Measurements from ENCODE around the gene EMID1.

Gene EMID1

DNA sequence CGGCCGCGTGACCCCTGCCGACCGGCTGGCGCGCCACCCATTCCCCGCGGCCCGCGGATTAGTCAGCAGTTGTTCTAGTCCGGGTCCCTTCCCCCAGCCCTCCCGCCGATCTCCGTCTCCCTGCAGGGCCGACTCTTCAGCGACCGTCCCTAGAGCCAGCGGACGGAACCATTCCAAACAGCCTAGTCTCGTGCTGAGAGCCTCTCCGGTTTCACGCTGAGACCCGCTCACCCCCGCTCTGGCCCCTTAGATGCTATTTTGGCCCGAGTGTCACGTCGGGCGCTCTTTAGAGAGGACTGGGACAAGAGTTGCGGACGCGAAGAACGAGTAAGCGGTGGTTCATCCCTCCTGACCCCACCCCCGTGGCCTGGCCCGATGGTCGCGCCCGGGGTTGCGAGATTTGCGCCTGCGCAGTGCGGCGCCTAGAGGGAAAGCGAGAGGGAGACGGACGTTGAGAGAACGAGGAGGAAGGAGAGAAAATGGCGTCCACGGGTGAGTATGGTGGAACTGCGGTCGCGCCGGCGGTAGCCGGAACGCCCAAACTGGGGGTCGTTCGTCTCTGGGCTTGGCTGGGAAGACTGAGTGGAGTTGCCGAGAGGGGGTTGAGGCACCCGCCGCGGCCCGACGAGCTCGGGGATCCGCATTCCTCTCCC, 62.3 kb downstream of the EMID1 start, which contains the start of the genes EWSR1 and RHBDD3:
EWSR1 (plus strand) TSS at position 411 of the 653 bp plus-strand sequence; CDS start at position 480, 69 bp downstream.
RHBDD3 (minus strand) TSS at position 124 of the 653 bp plus-strand sequence. CDS start 2,355 bp downstream, outside the sequence.
- Histone ChIP-seq H3K27ac (peak within 1 kb of the TSS; percentile 100), H3K36me3 (replicated peaks) (peaks cover 24% of the 10 kb centered on the region), H3K4me3 (ENCODE audit: low read depth, low read length) (peak within 1 kb of the TSS; percentile 86), H3K27me3 (replicated peaks) (no peaks in the 10 kb centered on the region)
- TF ChIP-seq, protein P1, sequence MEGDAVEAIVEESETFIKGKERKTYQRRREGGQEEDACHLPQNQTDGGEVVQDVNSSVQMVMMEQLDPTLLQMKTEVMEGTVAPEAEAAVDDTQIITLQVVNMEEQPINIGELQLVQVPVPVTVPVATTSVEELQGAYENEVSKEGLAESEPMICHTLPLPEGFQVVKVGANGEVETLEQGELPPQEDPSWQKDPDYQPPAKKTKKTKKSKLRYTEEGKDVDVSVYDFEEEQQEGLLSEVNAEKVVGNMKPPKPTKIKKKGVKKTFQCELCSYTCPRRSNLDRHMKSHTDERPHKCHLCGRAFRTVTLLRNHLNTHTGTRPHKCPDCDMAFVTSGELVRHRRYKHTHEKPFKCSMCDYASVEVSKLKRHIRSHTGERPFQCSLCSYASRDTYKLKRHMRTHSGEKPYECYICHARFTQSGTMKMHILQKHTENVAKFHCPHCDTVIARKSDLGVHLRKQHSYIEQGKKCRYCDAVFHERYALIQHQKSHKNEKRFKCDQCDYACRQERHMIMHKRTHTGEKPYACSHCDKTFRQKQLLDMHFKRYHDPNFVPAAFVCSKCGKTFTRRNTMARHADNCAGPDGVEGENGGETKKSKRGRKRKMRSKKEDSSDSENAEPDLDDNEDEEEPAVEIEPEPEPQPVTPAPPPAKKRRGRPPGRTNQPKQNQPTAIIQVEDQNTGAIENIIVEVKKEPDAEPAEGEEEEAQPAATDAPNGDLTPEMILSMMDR (IDR thresholded peaks at IDR 0.05; ENCODE audit: low read depth, low read length, missing control alignments): no peak
- DNase-seq: peak; percentile 96
- in situ Hi-C loops (cut with HindIII; ENCODE audit: low pct_ligation_motif_present, low sequenced_read_pairs): no loop called here

DNA sequence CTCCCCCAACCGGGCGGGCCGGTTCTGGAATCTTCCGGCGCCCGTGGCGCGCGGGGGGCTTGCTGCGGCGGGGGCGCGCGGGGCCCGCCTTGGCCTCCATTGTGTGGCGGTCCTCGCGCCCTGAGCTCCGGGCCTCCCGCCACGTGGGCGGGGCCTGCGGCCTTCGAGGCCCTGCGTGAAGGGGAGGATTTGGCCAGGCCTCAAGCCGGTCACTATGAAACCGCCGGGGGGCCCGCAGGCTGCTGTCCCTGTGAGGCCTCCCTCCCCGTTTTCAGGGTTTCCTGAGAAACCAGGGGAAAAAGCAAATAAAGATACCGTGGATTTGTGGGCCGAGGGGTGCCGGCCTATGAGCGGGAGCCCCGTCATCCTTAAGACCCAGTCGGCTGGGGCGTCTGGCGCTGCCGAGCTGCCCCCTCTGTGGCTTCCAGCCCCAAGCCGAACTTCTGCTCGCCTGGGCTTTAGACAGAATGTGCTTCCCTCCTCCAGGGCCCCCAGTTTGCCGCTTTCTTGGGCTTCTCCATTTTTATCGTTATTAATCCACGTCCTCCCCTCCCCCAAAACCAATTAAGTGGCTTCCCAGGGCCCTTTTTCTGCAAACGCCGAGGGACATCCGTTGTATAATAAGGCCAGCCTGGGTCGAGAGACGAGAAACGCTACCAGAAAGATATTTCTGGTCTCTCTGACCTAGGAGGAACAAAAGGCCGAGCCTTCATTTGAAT, 63.0 kb downstream of the EMID1 start:
- no peaks in the 10 kb centered on the region for H3K27me3 ChIP-seq (replicated peaks)
- DNase-seq: peak; percentile 41
- peak overlapping the region; percentile 86 for H3K4me3 ChIP-seq (ENCODE audit: low read depth, low read length)
- TF ChIP-seq, protein P1 (IDR thresholded peaks at IDR 0.05; ENCODE audit: low read depth, low read length, missing control alignments): no peak
- in situ Hi-C loops (cut with HindIII; ENCODE audit: low pct_ligation_motif_present, low sequenced_read_pairs): no loop called here
- H3K36me3 ChIP-seq (replicated peaks): peaks cover 31% of the 10 kb centered on the region
- peak overlapping the region; percentile 100 for H3K27ac ChIP-seq

DNA sequence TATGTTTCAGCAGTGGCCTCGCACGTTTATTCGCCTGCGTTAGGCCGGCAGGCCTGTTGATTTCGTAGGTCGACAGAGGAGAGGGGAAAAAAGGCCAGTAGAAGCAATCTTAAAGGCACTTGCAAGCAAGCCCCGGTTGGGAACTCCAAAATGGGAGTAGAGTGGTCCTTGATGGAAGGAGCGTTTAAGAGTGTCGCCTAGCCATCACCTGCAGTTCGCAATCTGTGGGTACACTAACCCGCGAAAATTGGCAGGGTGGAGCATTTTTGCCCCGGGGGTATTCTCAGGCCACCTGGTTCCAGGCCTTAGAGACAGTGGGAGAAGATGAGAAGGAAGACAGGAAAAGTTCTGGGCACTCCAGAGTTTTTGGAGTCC, 63.5 kb downstream of the EMID1 start:
- DNase-seq: no peak
- no peaks in the 10 kb centered on the region for H3K27me3 ChIP-seq (replicated peaks)
- peak overlapping the region; percentile 100 for H3K27ac ChIP-seq
- TF ChIP-seq, protein P1 (IDR thresholded peaks at IDR 0.05; ENCODE audit: low read depth, low read length, missing control alignments): no peak
- peaks cover 36% of the 10 kb centered on the region for H3K36me3 ChIP-seq (replicated peaks)
- in situ Hi-C loops (cut with HindIII; ENCODE audit: low pct_ligation_motif_present, low sequenced_read_pairs): no loop called here
- peak overlapping the region; percentile 86 for H3K4me3 ChIP-seq (ENCODE audit: low read depth, low read length)

DNA sequence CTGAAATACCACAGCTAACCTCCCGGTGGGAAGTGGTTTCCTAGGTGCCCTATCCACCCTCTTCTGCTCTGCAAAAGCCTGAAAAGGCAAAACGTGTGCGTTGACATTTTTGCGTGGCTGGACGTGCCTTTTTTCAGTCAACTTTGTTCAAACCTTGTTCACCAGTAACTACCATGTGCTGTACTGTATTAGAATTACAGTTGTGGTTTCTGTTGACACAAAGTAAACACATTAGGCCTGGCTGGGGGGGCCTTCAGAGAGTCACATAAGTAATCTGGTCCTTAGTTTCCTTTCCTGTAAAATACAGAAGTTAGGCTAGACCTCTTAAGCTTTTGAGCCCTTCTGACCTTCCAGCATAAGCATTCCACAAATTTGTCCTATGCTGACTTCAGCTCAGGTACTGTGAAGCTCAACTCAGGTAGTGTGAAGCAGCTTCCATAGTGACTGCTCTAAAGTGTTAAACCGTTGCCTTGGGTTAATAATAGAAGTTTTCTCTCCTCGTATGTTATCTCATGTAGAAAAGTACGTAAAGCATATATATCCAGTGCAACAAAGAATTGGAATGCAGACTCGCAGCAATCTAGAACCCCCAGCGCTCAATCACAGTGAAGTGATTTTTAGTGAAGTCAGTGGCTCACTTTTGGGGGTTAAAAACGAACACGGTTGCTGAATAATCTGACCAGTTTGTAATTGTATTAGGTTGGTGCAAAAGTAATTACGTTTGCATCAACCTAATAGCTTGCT, 64.2 kb downstream of the EMID1 start:
- in situ Hi-C loops (cut with HindIII; ENCODE audit: low pct_ligation_motif_present, low sequenced_read_pairs): no loop called here
- TF ChIP-seq, protein P1 (IDR thresholded peaks at IDR 0.05; ENCODE audit: low read depth, low read length, missing control alignments): no peak
- peak overlapping the region; percentile 86 for H3K4me3 ChIP-seq (ENCODE audit: low read depth, low read length)

DNA sequence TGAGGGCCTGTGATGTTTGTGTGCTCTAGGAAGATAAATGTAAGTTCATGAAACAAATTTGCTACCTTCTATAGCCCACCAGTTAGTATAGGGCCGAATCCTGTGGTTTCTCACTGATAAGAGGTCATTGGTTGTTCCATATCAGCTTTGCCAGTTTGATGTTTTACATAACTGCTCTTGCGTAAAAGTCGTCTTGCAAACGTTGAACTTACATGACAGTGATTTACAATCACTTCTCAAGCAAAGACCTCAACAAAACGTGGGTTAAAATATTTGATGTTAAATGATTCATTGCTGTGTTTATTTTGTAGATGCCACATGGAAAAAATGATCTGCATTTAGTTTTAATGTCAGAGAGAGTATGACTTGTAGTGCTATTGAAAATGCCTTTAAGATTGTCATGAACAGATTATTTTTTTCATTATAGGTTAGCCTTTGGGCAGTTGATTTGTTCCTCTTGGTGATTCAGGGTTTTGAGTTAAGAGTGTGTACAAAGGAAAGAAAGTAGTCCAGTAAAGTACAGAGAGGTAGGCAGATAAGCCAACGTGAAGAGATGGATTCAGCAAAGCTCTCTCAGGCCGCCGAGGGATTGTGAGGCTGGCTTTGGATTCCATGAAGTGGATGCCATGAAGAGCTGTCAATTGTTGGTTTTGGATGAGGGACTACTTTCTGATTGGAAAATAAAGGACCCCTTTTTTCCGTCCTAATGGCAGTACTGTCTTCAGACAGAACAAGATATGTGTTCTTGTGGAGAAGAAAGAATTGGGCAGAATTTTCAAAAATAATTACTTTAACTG, 65.0 kb downstream of the EMID1 start:
- H3K36me3 ChIP-seq (replicated peaks): peaks cover 47% of the 10 kb centered on the region
- peak; percentile 22 for DNase-seq
- in situ Hi-C loops (cut with HindIII; ENCODE audit: low pct_ligation_motif_present, low sequenced_read_pairs): no loop called here
- H3K4me3 ChIP-seq (ENCODE audit: low read depth, low read length): peak overlapping the region; percentile 86
- no peak overlapping the region for H3K27ac ChIP-seq
- TF ChIP-seq, protein P1 (IDR thresholded peaks at IDR 0.05; ENCODE audit: low read depth, low read length, missing control alignments): no peak
- H3K27me3 ChIP-seq (replicated peaks): no peaks in the 10 kb centered on the region

More for the DNA sequence above, 64.2 kb downstream of the EMID1 start:
- Histone ChIP-seq H3K27me3 (replicated peaks) (no peaks in the 10 kb centered on the region), H3K27ac (no peak overlapping the region), H3K36me3 (replicated peaks) (peaks cover 43% of the 10 kb centered on the region)
- DNase-seq: no peak

All from brain microvascular endothelial cell (primary cell).